IMR-90 (cell line): Measurements from ENCODE around the gene HDDC3.

Experiments
- CTCF ChIP-seq: conservative IDR thresholded peaks from 2 replicates; pipeline ENCODE4 v1.5.1; 2012; ENCODE audit warnings: mild to moderate bottlenecking, low read depth, low read length, improper control_type of control experiment
- POLR2A ChIP-seq: IDR thresholded peaks from 2 replicates; pipeline ENCODE4 v1.6.1; 2012; ENCODE audit warnings: mild to moderate bottlenecking, low read depth, low read length
- RAD21 ChIP-seq: IDR thresholded peaks from 2 replicates; pipeline ENCODE4 v1.6.1; 2012; ENCODE audit warnings: low read length, improper control_type of control experiment
- TF ChIP-seq, protein P1 (sequence below): fragments of 150-350 bp; IDR thresholded peaks from 2 replicates; pipeline ENCODE4 v1.6.1; 2016; ENCODE audit warnings: low read depth, mild to moderate bottlenecking, low read length, moderate library complexity, borderline replicate concordance

GRCh38 chr15:90887037-90887481 lies 45.3 kb downstream of the HDDC3 start:
- TF ChIP-seq CTCF, result no peak
- no peak for TF ChIP-seq POLR2A
- TF ChIP-seq RAD21, result no peak
- TF ChIP-seq, protein P1, sequence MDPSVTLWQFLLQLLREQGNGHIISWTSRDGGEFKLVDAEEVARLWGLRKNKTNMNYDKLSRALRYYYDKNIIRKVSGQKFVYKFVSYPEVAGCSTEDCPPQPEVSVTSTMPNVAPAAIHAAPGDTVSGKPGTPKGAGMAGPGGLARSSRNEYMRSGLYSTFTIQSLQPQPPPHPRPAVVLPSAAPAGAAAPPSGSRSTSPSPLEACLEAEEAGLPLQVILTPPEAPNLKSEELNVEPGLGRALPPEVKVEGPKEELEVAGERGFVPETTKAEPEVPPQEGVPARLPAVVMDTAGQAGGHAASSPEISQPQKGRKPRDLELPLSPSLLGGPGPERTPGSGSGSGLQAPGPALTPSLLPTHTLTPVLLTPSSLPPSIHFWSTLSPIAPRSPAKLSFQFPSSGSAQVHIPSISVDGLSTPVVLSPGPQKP, result no peak
